Subcutaneous adipose tissue (tissue), 4 donors: ENCODE measurements around the gene PSKH1. TPM values are rescaled to one million over a fixed set of nuclear protein-coding genes. Genes with fewer than 3 reads are reported as not detected.

Experiments
- total RNA-seq, 4 donors: library from RNA; depleted of rRNA; stranded (reverse); fragments of >200 nt; gene quantifications; one replicate each; pipeline ENCODE4 v1.1.0, GENCODE V29; 2016
- TF ChIP-seq, protein P1 (sequence below): fragments of 450-650 bp; IDR thresholded peaks from one replicate; pipeline ENCODE4 v1.5.1; 2016; ENCODE audit warnings: low read depth, mild to moderate bottlenecking, control low read depth, antibody characterized with exemption, moderate library complexity

The PSKH1 gene
- total RNA-seq, 4 donors from 2014 or later = 7.0 to 28.4 (median 10.9) TPM

DNA sequence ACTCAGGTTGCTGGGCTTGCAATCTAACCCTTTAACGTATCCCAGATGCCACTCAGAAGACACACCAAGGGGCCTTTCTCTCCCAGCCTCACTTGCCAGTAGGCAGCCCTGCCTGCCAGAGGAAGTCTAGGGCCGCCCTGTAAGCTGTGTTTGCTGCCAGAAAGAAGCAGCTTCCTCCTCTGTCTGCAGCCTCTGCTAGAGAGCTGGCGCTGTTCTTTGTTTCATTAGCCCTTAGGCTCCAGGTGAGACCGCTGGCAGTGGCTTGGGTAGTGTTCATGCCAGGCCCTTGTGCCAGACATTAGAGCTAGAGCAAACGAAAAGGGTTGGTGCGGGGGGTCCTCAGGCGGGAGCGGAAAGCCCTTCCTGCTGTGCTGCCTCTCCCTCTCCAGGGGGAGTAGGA is 29.7 kb downstream of the PSKH1 start:
- TF ChIP-seq, protein P1, sequence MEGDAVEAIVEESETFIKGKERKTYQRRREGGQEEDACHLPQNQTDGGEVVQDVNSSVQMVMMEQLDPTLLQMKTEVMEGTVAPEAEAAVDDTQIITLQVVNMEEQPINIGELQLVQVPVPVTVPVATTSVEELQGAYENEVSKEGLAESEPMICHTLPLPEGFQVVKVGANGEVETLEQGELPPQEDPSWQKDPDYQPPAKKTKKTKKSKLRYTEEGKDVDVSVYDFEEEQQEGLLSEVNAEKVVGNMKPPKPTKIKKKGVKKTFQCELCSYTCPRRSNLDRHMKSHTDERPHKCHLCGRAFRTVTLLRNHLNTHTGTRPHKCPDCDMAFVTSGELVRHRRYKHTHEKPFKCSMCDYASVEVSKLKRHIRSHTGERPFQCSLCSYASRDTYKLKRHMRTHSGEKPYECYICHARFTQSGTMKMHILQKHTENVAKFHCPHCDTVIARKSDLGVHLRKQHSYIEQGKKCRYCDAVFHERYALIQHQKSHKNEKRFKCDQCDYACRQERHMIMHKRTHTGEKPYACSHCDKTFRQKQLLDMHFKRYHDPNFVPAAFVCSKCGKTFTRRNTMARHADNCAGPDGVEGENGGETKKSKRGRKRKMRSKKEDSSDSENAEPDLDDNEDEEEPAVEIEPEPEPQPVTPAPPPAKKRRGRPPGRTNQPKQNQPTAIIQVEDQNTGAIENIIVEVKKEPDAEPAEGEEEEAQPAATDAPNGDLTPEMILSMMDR = no peak

GRCh38 chr16:67923414-67924116 is 30.5 kb downstream of the PSKH1 start:
- TF ChIP-seq, protein P1 = no peak

GRCh38 chr16:67924140-67924906 is 31.3 kb downstream of the PSKH1 start:
- TF ChIP-seq, protein P1 = no peak

GRCh38 chr16:67926181-67926750 is 33.2 kb downstream of the PSKH1 start:
- TF ChIP-seq, protein P1 = no peak

DNA sequence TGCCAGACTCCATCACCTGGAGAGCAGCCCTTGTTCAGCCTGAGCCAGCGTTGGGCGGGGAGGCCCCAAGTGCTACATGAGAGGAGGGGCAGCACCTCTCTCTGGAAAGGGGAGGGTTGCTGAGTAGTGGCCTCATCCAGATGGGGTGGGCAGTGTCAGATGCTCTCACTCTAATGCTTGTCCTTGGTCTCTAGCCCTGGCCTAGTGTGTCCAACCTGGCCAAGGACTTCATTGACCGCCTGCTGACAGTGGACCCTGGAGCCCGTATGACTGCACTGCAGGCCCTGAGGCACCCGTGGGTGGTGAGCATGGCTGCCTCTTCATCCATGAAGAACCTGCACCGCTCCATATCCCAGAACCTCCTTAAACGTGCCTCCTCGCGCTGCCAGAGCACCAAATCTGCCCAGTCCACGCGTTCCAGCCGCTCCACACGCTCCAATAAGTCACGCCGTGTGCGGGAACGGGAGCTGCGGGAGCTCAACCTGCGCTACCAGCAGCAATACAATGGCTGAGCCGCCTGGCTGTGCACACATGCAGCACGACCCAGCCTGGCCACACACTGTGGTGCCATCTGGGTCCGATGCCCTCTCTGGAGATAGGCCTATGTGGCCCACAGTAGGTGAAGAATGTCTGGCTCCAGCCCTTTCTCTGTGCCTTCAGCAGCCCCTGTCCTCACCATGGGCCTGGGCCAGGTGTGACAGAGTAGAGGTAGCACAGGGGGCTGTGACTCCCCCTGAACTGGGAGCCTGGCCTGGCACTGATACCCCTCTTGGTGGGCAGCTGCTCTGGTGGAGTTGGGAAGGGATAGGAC is 34.3 kb downstream of the PSKH1 start:
- TF ChIP-seq, protein P1 = no peak

DNA sequence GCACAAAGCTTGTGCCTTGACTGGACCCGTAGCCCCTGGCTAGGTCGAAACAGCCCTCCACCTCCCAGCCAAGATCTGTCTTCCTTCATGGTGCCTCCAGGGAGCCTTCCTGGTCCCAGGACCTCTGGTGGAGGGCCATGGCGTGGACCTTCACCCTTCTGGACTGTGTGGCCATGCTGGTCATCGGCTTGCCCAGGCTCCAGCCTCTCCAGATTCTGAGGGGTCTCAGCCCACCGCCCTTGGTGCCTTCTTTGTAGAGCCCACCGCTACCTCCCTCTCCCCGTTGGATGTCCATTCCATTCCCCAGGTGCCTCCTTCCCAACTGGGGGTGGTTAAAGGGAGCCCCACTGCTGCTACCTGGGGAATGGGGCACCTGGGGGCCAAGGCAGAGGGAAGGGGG is 35.1 kb downstream of the PSKH1 start:
- TF ChIP-seq, protein P1 = no peak
